NB4 (cell line): ENCODE data around the gene COL4A2.

Experiments
- DNase-seq: peaks from one replicate; pipeline ENCODE4 v3.0.0; 2010; ENCODE audit warnings: low read depth
- H3K4me3 ChIP-seq: one replicate; pipeline ENCODE4 v1.5.1; 2011; ENCODE audit warnings: mild to moderate bottlenecking, low read depth, low read length, moderate library complexity
- MYC ChIP-seq: IDR thresholded peaks from 2 replicates; pipeline ENCODE4 v1.6.1; 2011; ENCODE audit warnings: low read depth, low read length
- POLR2A ChIP-seq: IDR thresholded peaks from 2 replicates; pipeline ENCODE4 v1.6.1; 2011; ENCODE audit warnings: mild to moderate bottlenecking; ENCODE audit not compliant: insufficient read length; ENCODE audit errors: extremely low read depth
- TF ChIP-seq, protein P1 (sequence below): IDR thresholded peaks from 2 replicates; pipeline ENCODE4 v1.6.1; 2011; ENCODE audit warnings: low read depth, low read length
- TF ChIP-seq, protein P2 (sequence below): IDR thresholded peaks from one replicate; pipeline ENCODE4 v1.5.1; 2012; ENCODE audit warnings: low read depth, low read length

The COL4A2 gene

DNA sequence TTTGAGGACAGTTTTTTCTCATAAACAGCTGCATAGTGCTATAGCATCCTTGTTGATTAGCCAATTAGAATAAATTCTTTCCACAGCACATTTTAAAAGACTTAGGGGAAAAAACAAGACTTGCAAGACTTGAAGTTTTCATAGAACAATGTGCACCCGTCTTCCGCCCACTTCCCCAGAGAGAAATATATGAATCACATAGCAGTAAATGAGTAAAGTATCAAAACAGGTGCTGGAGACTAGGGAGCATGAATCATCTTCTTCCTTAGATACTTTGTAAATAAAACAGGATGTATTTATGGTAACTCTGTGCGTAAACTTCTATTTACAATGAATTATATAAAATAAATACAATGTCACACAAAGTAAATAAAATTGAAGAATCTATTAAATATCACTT, 75.1 kb downstream of the COL4A2 start:
- DNase-seq = no peak
- H3K4me3 ChIP-seq = no peak overlapping the region
- TF ChIP-seq MYC (no peak), POLR2A (no peak)
- TF ChIP-seq, protein P1, sequence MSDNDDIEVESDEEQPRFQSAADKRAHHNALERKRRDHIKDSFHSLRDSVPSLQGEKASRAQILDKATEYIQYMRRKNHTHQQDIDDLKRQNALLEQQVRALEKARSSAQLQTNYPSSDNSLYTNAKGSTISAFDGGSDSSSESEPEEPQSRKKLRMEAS = no peak
- TF ChIP-seq, protein P2, sequence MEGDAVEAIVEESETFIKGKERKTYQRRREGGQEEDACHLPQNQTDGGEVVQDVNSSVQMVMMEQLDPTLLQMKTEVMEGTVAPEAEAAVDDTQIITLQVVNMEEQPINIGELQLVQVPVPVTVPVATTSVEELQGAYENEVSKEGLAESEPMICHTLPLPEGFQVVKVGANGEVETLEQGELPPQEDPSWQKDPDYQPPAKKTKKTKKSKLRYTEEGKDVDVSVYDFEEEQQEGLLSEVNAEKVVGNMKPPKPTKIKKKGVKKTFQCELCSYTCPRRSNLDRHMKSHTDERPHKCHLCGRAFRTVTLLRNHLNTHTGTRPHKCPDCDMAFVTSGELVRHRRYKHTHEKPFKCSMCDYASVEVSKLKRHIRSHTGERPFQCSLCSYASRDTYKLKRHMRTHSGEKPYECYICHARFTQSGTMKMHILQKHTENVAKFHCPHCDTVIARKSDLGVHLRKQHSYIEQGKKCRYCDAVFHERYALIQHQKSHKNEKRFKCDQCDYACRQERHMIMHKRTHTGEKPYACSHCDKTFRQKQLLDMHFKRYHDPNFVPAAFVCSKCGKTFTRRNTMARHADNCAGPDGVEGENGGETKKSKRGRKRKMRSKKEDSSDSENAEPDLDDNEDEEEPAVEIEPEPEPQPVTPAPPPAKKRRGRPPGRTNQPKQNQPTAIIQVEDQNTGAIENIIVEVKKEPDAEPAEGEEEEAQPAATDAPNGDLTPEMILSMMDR = no peak

DNA sequence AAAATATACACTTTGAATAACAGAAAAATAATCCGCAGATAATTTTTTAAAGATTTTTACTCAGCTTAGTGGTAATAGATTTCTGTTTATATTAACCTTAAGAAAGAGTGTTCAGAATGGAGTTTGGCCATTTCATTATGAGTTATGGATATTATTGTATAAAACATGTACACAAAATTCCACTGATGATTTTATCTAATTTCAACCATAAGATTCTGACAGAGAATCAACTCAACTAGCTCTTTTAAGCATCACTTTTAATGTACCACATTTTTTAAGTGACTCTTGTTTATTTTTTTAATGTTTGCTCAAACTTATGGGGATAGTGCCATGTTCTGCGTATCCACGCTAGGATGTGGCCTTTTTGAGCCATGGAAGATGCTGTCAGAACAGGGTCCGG, 75.7 kb downstream of the COL4A2 start:
- TF ChIP-seq, protein P2 = no peak
- TF ChIP-seq, protein P1 = no peak
- TF ChIP-seq POLR2A (no peak), MYC (no peak)
- no peak for DNase-seq
- no peak overlapping the region for H3K4me3 ChIP-seq

DNA sequence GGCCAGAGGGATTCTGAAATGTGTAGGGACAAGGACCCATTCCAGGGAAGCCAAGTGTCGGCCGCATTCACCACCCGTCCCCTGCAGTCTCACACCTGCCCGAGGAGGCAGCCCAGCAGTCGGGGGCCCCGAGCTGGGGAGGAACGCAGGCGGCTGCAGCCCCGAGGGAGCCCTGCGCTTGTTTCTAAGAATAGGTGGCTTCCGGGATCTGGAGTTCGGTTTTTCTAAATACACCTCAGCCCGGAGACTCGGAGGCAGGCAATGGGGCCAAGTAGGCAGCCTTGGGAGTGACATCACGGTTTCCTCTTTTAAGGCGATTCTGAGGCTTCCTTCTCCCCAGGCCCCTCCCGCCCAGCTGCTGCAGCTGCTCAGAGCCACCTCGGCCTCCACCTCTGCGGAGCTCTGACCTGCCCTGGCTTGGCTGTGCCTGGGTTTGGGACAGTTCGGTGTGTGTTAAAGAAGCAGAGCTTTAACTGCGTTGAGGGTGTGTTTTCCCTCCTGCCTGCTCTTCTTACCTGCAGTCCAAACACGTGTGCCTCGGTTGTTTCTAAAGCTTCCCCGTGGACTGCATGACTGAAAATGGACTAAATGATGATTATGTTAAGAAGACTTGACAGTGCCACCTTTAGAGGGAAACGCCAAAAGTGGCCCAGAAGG, 80.5 kb downstream of the COL4A2 start:
- no peak for TF ChIP-seq POLR2A
- TF ChIP-seq MYC = no peak
- TF ChIP-seq, protein P1 = no peak
- TF ChIP-seq, protein P2 = no peak
- DNase-seq = peak; percentile 37
- H3K4me3 ChIP-seq = no peak overlapping the region

DNA sequence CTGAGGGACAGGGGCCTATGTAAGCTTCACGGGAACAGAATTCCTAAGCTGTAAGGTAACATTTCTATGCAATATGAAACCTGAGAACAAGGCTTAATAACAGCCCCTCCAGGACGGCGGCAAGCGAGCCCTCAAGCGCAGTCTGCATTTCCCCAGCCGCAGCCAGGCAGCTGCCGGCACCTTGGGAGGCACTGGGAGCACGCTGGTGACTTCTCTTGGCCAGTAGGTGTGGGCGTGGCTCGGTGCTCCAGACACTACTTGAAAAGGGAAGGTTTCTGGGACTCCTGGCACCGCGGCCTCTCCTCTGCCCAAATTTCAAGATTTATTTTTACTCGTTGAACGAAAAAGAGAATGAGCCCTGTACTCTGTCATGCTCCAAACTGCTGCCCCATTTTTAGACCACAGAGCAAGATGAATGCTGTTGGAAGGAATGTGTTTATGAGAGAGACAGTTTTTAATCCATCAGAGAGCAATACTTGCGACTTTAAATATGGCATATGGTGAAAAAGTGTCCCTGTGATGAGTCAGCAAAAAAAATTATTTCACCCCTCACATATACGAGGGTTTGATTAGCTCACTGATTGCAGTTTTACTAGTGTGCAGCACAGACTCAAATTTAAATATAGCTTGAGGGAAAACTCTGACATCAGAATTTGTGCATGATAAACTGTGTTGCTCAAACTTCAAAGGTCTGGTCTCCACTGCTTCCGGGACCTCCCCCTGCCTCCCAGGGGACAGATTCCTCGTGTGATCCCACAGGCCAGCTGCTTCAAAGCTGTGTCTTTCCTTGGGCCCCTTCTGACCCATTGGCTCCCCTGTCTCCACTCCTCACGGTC, 81.2 kb downstream of the COL4A2 start:
- H3K4me3 ChIP-seq = no peak overlapping the region
- peak; percentile 16 for DNase-seq
- no peak for TF ChIP-seq MYC
- TF ChIP-seq POLR2A = no peak
- TF ChIP-seq, protein P2 = no peak

DNA sequence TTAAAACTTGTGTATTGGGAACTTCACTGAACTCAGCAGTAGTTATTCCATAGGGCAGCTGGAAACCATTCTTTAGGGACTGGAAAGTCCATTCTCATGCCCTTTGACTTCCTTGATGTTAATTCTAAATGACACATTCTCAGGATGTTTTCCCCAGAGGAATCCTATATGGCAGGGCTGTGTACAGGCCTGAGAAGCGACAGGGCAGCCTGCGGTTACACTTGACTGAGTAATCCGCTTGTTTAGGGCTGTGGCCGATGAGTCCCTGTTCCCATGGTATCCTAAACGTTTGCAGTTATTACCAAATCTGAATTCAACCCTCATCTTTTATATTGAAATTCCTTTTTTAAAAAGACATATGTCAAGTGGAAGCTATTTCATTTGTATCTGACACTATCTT, 83.5 kb downstream of the COL4A2 start:
- DNase-seq = no peak
- TF ChIP-seq, protein P1 = no peak
- TF ChIP-seq, protein P2 = no peak
- no peak for TF ChIP-seq POLR2A
- TF ChIP-seq MYC = no peak
- H3K4me3 ChIP-seq = no peak overlapping the region
